ENCODE data around the gene RASGRP1.

GRCh38 chr15:38526158-38526557, 38.5 kb downstream of the RASGRP1 start:
- TF ChIP-seq CTCF (IDR thresholded peaks at IDR 0.05) (no peak), POLR2AphosphoS5 (IDR thresholded peaks at IDR 0.05) (no peak), EP300 (IDR thresholded peaks at IDR 0.05) (no peak)

All from suprapubic skin (tissue), 4 donors.